ENCODE results near the gene ATXN7. TPM values are rescaled to one million over a fixed set of nuclear protein-coding genes. Genes with fewer than 3 reads are reported as not detected.
A peak's percentile ranks its signal among the peaks of the same experiment; 100 is the strongest.

Gene ATXN7
- total and polyA plus RNA-seq, 4 donors, result 4.8 to 46.6 (median 18.0) TPM

DNA sequence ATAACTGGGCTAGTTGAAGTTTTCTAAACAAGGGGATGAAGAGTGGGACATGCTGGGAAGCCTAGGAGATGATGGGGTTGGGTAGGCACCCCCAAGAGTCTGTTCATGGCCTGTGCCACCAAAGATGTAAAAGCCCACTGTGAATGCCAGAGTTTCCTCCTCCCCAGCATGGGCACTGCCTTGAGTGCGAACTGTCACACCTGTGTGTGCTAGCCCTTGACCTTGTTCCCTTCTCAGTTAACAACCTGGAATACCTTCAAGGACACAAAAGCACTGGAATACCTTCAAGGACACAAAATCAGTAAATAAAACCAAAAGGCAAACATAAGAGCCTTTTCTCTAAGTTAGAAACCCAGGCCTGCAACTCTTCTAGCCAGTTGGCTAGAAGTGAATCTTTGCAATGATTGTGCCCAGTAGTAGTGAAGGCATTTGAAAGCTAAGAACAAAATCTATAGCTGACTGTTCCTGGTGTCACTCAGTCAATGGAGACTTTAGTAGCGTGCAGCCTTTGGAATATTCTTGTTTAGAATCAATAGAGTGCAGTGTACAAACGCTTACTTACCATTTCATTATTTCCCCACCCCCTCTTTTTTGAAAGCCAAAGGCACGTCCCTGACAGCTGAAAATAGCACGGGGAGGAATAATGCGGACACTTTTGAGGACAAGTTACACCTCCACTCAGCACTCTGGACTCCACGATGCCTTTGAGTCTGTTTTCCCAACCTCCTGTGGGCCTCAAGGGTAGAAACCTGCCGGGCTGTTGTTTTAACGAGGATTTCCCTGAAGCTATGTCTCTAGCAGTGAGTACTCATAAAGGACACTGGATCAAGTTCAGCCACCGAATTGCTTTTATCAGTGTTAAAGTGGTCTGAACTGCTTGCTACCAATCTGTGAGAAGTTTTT lies 135.4 kb downstream of the ATXN7 start:
- Histone ChIP-seq H3K9ac (ENCODE audit: insufficient read depth in 1 of 2, low read length in 2 of 2) (no peak overlapping the region), H3K27ac (ENCODE audit: low read depth in 1 of 2, low read length in 1 of 2) (peak overlapping the region in 1 of 2 donors; percentile 29), H3K27me3 (ENCODE audit: control insufficient read depth in 3 of 3, insufficient read depth in 3 of 3, low read length in 2 of 3) (no peaks in the 10 kb centered on the region), H3K4me1 (ENCODE audit: control insufficient read depth in 5 of 5, insufficient read depth in 5 of 5, low read length in 5 of 5) (peaks cover 0 to 11% (median 0%) of the 10 kb centered on the region in 5 donors), H3K9me3 (ENCODE audit: control insufficient read depth in 4 of 4, insufficient read depth in 3 of 4, low read length in 3 of 4) (no peaks in the 10 kb centered on the region), H3K4me3 (no peak overlapping the region), H3K36me3 (ENCODE audit: control insufficient read depth in 4 of 4, insufficient read depth in 4 of 4, low read length in 4 of 4) (peaks cover 20 to 49% (median 35%) of the 10 kb centered on the region in 4 donors)
- WGBS, 2 donors, result 75 to 87% methylated on average over 10 of the region's 10 CpGs
- DNase-seq (no peak), ATAC-seq (ENCODE audit: insufficient read depth, low FRiP score) (no peak)
- TF ChIP-seq, protein P1, sequence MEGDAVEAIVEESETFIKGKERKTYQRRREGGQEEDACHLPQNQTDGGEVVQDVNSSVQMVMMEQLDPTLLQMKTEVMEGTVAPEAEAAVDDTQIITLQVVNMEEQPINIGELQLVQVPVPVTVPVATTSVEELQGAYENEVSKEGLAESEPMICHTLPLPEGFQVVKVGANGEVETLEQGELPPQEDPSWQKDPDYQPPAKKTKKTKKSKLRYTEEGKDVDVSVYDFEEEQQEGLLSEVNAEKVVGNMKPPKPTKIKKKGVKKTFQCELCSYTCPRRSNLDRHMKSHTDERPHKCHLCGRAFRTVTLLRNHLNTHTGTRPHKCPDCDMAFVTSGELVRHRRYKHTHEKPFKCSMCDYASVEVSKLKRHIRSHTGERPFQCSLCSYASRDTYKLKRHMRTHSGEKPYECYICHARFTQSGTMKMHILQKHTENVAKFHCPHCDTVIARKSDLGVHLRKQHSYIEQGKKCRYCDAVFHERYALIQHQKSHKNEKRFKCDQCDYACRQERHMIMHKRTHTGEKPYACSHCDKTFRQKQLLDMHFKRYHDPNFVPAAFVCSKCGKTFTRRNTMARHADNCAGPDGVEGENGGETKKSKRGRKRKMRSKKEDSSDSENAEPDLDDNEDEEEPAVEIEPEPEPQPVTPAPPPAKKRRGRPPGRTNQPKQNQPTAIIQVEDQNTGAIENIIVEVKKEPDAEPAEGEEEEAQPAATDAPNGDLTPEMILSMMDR (IDR thresholded peaks at IDR 0.05; ENCODE audit: control extremely low read depth, extremely low read depth), result no peak

DNA sequence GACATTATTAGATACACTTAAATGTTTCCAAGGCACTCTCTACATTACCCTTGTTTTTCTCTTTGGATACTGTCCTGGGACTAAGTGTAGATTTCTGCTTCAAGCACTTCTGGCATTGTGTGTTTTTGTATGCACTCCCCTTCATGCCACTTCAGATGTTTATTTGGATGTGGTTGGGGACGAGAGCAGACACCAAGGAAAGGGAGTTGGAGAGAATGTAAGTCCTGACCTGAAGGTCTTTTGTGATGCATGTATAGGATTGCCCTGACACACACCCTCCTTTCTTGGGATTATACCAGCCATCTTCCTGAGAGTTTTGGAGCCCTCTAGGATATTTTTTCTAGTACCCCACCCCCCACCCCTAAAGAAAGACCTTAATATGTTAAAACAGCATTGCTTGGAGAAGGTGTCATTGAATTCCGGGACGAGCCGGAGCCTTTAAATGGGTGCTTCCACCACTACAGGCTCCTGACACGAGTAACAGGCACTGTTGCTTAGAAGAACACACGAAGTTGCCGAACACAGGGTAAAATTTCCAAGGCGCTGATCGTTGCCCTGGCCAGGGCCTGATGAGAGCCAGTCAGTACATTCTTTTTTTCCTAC lies 136.9 kb downstream of the ATXN7 start:
- TF ChIP-seq, protein P1 (IDR thresholded peaks at IDR 0.05; ENCODE audit: control extremely low read depth, extremely low read depth), result no peak
- Histone ChIP-seq H3K27ac (ENCODE audit: low read depth in 1 of 2, low read length in 1 of 2) (no peak overlapping the region), H3K4me1 (ENCODE audit: control insufficient read depth in 5 of 5, insufficient read depth in 5 of 5, low read length in 5 of 5) (peaks cover 0 to 11% (median 0%) of the 10 kb centered on the region in 5 donors), H3K36me3 (ENCODE audit: control insufficient read depth in 4 of 4, insufficient read depth in 4 of 4, low read length in 4 of 4) (peaks cover 15 to 50% (median 43%) of the 10 kb centered on the region in 4 donors), H3K9me3 (ENCODE audit: control insufficient read depth in 4 of 4, insufficient read depth in 3 of 4, low read length in 3 of 4) (no peaks in the 10 kb centered on the region), H3K9ac (ENCODE audit: insufficient read depth in 1 of 2, low read length in 2 of 2) (no peak overlapping the region), H3K27me3 (ENCODE audit: control insufficient read depth in 3 of 3, insufficient read depth in 3 of 3, low read length in 2 of 3) (no peaks in the 10 kb centered on the region), H3K4me3 (no peak overlapping the region)
- DNase-seq (no peak), ATAC-seq (ENCODE audit: insufficient read depth, low FRiP score) (no peak)
- 85 to 87% methylated on average over 9 of the region's 9 CpGs for WGBS, 2 donors

DNA sequence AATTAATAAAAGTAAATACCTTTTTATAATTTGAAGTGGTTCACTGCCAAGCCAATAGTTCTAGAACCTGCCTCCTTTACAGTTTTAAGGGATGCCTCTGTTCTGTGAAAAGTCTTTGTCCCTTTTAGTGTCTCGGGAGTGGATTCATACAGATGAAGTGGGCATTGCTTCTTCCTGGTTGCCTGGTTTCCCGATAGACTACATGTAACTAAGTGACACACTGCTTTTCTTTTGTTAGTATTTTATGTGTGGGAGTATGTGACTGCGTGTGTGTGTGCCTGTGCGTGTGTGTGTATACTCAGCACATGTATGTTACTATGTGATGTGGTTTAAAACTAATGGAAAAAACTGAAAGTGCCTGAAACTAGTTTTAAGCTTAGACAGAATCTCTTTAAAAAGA lies 138.6 kb downstream of the ATXN7 start:
- H3K9me3 ChIP-seq (ENCODE audit: control insufficient read depth in 4 of 4, insufficient read depth in 3 of 4, low read length in 3 of 4), result no peaks in the 10 kb centered on the region
- no peak overlapping the region for H3K4me3 ChIP-seq
- peaks cover 0 to 11% (median 0%) of the 10 kb centered on the region in 5 donors for H3K4me1 ChIP-seq (ENCODE audit: control insufficient read depth in 5 of 5, insufficient read depth in 5 of 5, low read length in 5 of 5)
- TF ChIP-seq, protein P1 (IDR thresholded peaks at IDR 0.05; ENCODE audit: control extremely low read depth, extremely low read depth), result no peak
- ATAC-seq (ENCODE audit: insufficient read depth, low FRiP score) (no peak), DNase-seq (no peak)
- H3K27ac ChIP-seq (ENCODE audit: low read depth in 1 of 2, low read length in 1 of 2), result no peak overlapping the region
- peak overlapping the region in 1 of 2 donors; percentile 23 for H3K9ac ChIP-seq (ENCODE audit: insufficient read depth in 1 of 2, low read length in 2 of 2)
- WGBS, 2 donors, result 80 to 99% methylated on average over 4 of the region's 4 CpGs
- H3K36me3 ChIP-seq (ENCODE audit: control insufficient read depth in 4 of 4, insufficient read depth in 4 of 4, low read length in 4 of 4), result peaks cover 17 to 52% (median 44%) of the 10 kb centered on the region in 4 donors
- H3K27me3 ChIP-seq (ENCODE audit: control insufficient read depth in 3 of 3, insufficient read depth in 3 of 3, low read length in 2 of 3), result no peaks in the 10 kb centered on the region
